ENCODE results near the gene CPLX3.

DNA sequence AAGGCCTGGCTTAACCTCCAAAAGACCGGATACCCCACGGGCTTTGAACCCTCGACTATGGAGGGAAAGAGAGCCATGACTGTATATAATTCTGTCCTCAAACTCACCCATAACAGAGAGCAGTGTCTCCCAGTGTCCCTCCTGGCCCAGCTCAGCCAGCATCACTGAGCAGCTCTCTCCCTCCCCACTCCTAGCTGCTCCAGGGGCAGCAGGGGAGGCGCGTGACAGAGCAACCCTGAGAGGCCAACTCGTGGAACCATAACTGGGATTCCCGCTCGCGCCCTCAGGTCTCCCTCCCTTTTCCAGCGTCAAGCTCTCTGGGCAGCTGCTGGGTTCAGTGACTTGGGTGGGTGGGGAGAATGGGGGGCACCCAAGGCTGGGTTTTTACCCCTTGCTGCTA, 561 bp upstream of the CPLX3 start:
- TF ChIP-seq EP300 (IDR thresholded peaks at IDR 0.05) (no peak), CTCF (IDR thresholded peaks at IDR 0.05) (no peak), POLR2AphosphoS5 (IDR thresholded peaks at IDR 0.05) (no peak)
